ENCODE data around the gene UNC119. TPM values are rescaled to one million over a fixed set of nuclear protein-coding genes. Genes with fewer than 3 reads are reported as not detected.

UNC119 gene
- total RNA-seq, 1 donor from 2014 or later, result 27.7 TPM

- Histone ChIP-seq H3K4me3 (ENCODE audit: insufficient read depth, low read depth, low read length) (peak within 1 kb of the TSS; percentile 83), H3K27ac (ENCODE audit: low read depth, low read length) (peak within 1 kb of the TSS; percentile 93), H3K9ac (ENCODE audit: low read length) (peak within 1 kb of the TSS; percentile 91), H4K20me1 (ENCODE audit: insufficient read depth, low read length) (no peaks in the 10 kb centered on the region), H3K4me1 (ENCODE audit: insufficient read depth, low read length) (peaks cover 9% of the 10 kb centered on the region), H3K27me3 (ENCODE audit: insufficient read depth, low read length) (no peaks in the 10 kb centered on the region), H3K4me2 (ENCODE audit: low read length) (peak within 1 kb of the TSS; percentile 92), H3K79me2 (ENCODE audit: insufficient read depth, low read length) (peaks cover 24% of the 10 kb centered on the region), H3K9me3 (ENCODE audit: insufficient read depth, low read depth, low read length) (no peaks in the 10 kb centered on the region), H3K36me3 (ENCODE audit: insufficient read depth, low read length) (no peaks in the 10 kb centered on the region), H2AFZ (ENCODE audit: low read depth, low read length) (peak within 1 kb of the TSS; percentile 88)
- peak; percentile 79 for DNase-seq (ENCODE audit: low read depth)
- FAIRE-seq, result no peak
- TF ChIP-seq EZH2 (IDR thresholded peaks at IDR 0.05; ENCODE audit: insufficient read depth, low read length) (no peak), CTCF (IDR thresholded peaks at IDR 0.05; ENCODE audit: insufficient read depth, low read depth, low read length) (no peak)
- Mint-ChIP-seq H3K36me3 (ENCODE audit: low read depth, unreplicated experiment) (no peaks in the 10 kb centered on the region), H3K27ac (ENCODE audit: unreplicated experiment) (peak within 1 kb of the TSS; percentile 91), H3K9me3 (ENCODE audit: unreplicated experiment) (no peaks in the 10 kb centered on the region), H3K4me3 (ENCODE audit: unreplicated experiment) (peak within 1 kb of the TSS; percentile 89), H3K4me1 (ENCODE audit: low read depth, unreplicated experiment) (peaks cover 4% of the 10 kb centered on the region), H3K27me3 (ENCODE audit: low read depth, unreplicated experiment) (no peaks in the 10 kb centered on the region)
Measured at GRCh38 chr17:28598799-28599310, 46.4 kb upstream of the UNC119 start, which contains the start of gene SPAG5. SPAG5 (minus strand) TSS chr17:28599025; CDS start chr17:28598946, 79 bp downstream.

GRCh38 chr17:28598389-28598788 is 46.0 kb upstream of the UNC119 start:
- Histone ChIP-seq H3K27me3 (ENCODE audit: insufficient read depth, low read length) (no peaks in the 10 kb centered on the region), H4K20me1 (ENCODE audit: insufficient read depth, low read length) (no peaks in the 10 kb centered on the region), H3K36me3 (ENCODE audit: insufficient read depth, low read length) (no peaks in the 10 kb centered on the region), H3K4me2 (ENCODE audit: low read length) (peak overlapping the region; percentile 92), H3K4me3 (ENCODE audit: insufficient read depth, low read depth, low read length) (peak overlapping the region; percentile 83), H3K9ac (ENCODE audit: low read length) (peak overlapping the region; percentile 91), H2AFZ (ENCODE audit: low read depth, low read length) (peak overlapping the region; percentile 88), H3K9me3 (ENCODE audit: insufficient read depth, low read depth, low read length) (no peaks in the 10 kb centered on the region), H3K27ac (ENCODE audit: low read depth, low read length) (peak overlapping the region; percentile 93), H3K4me1 (ENCODE audit: insufficient read depth, low read length) (peaks cover 9% of the 10 kb centered on the region), H3K79me2 (ENCODE audit: insufficient read depth, low read length) (peaks cover 24% of the 10 kb centered on the region)
- TF ChIP-seq CTCF (IDR thresholded peaks at IDR 0.05; ENCODE audit: insufficient read depth, low read depth, low read length) (no peak), EZH2 (IDR thresholded peaks at IDR 0.05; ENCODE audit: insufficient read depth, low read length) (no peak)
- peaks cover 4% of the 10 kb centered on the region for H3K4me1 Mint-ChIP-seq (ENCODE audit: low read depth, unreplicated experiment)
- FAIRE-seq, result no peak
- peak overlapping the region; percentile 89 for H3K4me3 Mint-ChIP-seq (ENCODE audit: unreplicated experiment)
- H3K9me3 Mint-ChIP-seq (ENCODE audit: unreplicated experiment), result no peaks in the 10 kb centered on the region
- H3K27me3 Mint-ChIP-seq (ENCODE audit: low read depth, unreplicated experiment), result no peaks in the 10 kb centered on the region
- no peak for DNase-seq (ENCODE audit: low read depth)
- H3K27ac Mint-ChIP-seq (ENCODE audit: unreplicated experiment), result peak overlapping the region; percentile 56
- H3K36me3 Mint-ChIP-seq (ENCODE audit: low read depth, unreplicated experiment), result no peaks in the 10 kb centered on the region
